Measurements from ENCODE around the gene THSD7A.

The THSD7A gene

DNA sequence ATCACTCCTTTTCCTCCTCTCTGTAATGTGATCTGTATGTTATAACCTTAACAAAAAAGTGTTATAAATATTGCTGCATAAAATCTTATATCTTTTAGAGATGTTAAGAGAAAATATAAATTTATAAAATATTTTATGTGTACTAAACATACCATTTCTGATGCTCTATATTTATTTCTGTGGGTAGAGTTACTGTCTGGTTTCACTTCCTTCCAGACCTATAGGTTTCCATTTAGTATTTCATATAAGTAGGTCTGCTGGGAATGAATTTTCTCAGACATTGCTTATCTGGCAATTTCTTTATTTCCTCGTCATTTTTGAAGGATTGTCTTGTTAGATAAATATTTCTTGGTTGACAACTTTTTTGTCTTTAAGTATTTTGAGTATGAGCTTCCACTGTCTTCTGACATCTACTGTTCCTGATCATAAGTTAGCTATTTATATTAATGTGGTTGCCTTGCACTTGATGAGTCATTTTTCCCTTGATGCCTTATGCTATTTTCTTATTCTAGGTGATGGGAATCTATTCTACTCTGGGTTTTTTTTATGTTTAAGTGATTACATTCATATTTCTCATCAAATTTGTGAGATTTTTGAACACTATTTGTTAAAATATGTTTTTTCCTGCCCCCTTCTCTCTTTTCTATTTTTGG lies 11.2 kb upstream of the THSD7A start:
- DNase-seq (ENCODE audit: insufficient read length), result no peak
- FAIRE-seq, result no peak
- TF ChIP-seq TAF1 (IDR thresholded peaks at IDR 0.05; ENCODE audit: borderline replicate concordance, low read depth, low read length), result no peak
- TF ChIP-seq POLR2AphosphoS5 (IDR thresholded peaks at IDR 0.05; ENCODE audit: low read depth, low read length), result no peak
- no peak for TF ChIP-seq POLR2A (IDR thresholded peaks at IDR 0.05; ENCODE audit: low read depth, low read length)

DNA sequence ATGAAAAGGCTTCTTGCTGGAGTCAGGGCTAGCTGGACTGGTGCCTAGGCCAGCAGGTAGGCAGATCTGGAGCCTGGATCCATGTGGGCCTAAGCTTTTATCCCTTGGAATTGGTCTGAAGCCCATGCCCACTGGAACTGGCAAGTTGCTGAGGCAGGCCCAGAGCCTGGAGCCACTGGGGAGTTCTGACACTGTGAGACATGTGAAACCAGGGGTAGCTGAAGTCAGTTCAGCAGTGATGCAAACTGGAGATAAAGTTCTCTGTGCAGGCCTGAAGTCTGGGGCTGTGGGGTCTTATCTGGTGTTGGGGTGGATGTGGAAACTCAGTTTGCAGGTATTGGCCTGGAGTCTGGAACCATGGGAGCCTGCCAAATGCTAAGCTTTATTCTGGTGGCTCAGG lies 9.7 kb upstream of the THSD7A start:
- TF ChIP-seq TAF1 (IDR thresholded peaks at IDR 0.05; ENCODE audit: borderline replicate concordance, low read depth, low read length) (no peak), POLR2AphosphoS5 (IDR thresholded peaks at IDR 0.05; ENCODE audit: low read depth, low read length) (no peak), POLR2A (IDR thresholded peaks at IDR 0.05; ENCODE audit: low read depth, low read length) (no peak)
- no peak for FAIRE-seq
- no peak for DNase-seq (ENCODE audit: insufficient read length)

DNA sequence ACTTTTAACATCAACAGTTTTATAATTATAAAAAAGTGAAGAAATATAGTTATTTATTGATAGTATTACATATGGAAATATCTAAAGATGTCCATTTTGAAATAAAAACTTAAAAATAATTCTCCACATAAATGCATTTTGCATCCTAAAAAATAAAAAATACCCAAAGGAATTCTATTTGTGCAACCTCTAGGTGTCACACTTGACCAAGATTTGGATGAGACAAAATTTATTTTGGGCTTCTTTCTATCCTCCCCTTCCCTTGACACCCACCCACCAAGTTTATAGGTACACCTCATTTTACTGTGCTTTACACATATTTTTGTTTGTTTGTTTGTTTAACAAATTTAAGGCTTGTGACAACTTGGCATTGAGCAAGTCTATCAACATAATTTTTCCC lies 3.3 kb upstream of the THSD7A start:
- FAIRE-seq, result no peak
- DNase-seq (ENCODE audit: insufficient read length), result no peak

DNA sequence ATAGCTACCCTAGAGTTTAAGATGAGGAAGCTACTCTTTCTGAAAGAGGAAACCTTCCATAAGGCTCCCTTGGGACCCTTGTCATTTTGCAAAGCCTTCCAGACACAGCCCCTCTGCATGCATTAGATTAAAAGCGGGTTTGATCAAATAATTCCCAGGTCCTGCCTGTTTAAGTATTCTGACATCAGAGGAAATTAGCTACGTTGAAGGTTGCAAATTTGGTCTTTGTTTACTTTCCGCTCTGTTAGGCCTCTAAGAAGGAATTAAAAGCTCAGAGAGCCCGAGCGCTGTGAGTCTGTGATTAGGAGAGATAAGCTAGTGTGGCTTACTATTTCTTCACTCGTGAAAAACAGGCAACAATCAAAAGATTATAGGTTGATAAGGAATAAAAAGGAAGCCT lies 1.4 kb upstream of the THSD7A start:
- DNase-seq (ENCODE audit: insufficient read length), result no peak

More for the DNA sequence above, 3.3 kb upstream of the THSD7A start:
- no peak for TF ChIP-seq TAF1 (IDR thresholded peaks at IDR 0.05; ENCODE audit: borderline replicate concordance, low read depth, low read length)
- TF ChIP-seq POLR2A (IDR thresholded peaks at IDR 0.05; ENCODE audit: low read depth, low read length), result no peak
- TF ChIP-seq POLR2AphosphoS5 (IDR thresholded peaks at IDR 0.05; ENCODE audit: low read depth, low read length), result no peak

DNA sequence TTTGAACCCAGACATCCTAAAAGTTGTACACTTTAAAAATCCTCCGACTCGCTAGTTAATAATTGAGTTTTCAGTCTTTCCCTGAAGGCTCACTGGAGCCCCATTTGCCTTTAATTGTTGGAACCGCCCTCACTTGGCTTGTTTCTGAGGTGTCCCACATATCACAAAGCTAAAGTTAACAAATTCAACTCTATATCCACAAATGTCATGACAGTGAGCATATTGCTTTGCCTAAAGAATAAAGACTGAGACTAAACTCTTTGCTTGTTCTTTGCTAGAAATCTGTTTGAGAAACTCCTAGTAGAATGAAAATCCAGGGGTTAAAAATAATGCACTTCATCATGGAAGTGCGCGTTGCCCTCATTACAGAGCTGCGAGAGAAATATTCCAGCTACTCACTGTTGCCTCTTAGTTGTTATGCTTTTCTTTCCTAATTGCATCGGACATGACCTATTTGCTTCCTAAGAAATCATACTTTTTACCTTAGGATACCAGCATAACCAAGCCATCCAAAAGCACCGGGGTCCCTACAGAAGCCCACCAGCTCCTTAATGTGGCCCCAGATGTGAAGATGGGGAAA lies 752 bp downstream of the THSD7A start:
- TF ChIP-seq TAF1 (IDR thresholded peaks at IDR 0.05; ENCODE audit: borderline replicate concordance, low read depth, low read length), result no peak
- no peak for TF ChIP-seq POLR2AphosphoS5 (IDR thresholded peaks at IDR 0.05; ENCODE audit: low read depth, low read length)
- TF ChIP-seq POLR2A (IDR thresholded peaks at IDR 0.05; ENCODE audit: low read depth, low read length), result no peak
- FAIRE-seq (no peak), DNase-seq (ENCODE audit: insufficient read length) (no peak)

More for the DNA sequence above, 1.4 kb upstream of the THSD7A start:
- TF ChIP-seq TAF1 (IDR thresholded peaks at IDR 0.05; ENCODE audit: borderline replicate concordance, low read depth, low read length) (no peak), POLR2AphosphoS5 (IDR thresholded peaks at IDR 0.05; ENCODE audit: low read depth, low read length) (no peak), POLR2A (IDR thresholded peaks at IDR 0.05; ENCODE audit: low read depth, low read length) (no peak)
- no peak for FAIRE-seq

DNA sequence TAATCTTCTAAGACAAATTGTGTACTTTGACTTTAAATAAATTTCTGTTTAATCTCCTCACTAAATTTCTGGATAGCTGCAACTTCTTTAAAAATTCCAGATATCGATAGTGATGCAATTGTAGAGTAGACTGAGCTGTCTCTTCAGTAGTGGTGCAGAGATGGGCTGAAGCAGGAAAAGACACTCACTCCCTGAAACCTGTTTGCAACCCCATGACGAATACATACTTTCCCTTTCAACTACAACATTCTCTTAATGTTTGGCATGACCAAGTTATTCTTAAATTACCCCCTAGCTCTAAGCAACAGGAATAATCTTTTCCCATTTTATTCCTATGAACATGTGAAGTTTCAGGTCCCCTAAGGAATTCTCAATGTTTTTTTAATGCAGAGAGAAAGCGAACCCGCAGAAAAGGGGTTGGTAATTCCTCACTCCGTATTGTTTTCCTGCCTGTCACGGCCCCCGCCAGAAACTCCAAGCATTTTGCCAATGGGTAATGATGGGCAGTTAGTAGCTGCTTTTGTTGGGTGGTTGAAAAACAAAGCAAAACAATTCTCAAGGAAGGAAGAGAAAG lies 1.3 kb downstream of the THSD7A start:
- DNase-seq (ENCODE audit: insufficient read length) (no peak), FAIRE-seq (no peak)
- TF ChIP-seq POLR2A (IDR thresholded peaks at IDR 0.05; ENCODE audit: low read depth, low read length) (no peak), TAF1 (IDR thresholded peaks at IDR 0.05; ENCODE audit: borderline replicate concordance, low read depth, low read length) (no peak), POLR2AphosphoS5 (IDR thresholded peaks at IDR 0.05; ENCODE audit: low read depth, low read length) (no peak)

DNA sequence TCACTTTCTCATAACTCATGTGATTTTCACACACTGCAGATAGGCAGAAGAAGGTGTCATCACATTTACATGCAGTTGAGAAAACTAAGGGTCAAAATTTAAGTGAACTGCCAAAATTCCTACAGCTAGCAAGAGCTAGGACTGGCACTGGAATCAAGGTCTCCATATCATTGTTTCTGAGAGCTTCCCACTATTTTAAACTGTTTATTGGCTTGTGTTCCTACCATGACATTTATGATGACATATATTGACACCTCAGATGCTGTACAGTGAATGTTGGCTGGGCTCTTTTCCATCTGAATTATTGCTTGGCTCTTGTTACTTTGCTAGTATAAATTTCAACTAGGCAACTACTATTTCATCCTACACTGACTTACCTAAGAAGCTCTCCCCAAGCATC lies 2.0 kb downstream of the THSD7A start:
- FAIRE-seq (no peak), DNase-seq (ENCODE audit: insufficient read length) (no peak)
- TF ChIP-seq TAF1 (IDR thresholded peaks at IDR 0.05; ENCODE audit: borderline replicate concordance, low read depth, low read length) (no peak), POLR2A (IDR thresholded peaks at IDR 0.05; ENCODE audit: low read depth, low read length) (no peak), POLR2AphosphoS5 (IDR thresholded peaks at IDR 0.05; ENCODE audit: low read depth, low read length) (no peak)

DNA sequence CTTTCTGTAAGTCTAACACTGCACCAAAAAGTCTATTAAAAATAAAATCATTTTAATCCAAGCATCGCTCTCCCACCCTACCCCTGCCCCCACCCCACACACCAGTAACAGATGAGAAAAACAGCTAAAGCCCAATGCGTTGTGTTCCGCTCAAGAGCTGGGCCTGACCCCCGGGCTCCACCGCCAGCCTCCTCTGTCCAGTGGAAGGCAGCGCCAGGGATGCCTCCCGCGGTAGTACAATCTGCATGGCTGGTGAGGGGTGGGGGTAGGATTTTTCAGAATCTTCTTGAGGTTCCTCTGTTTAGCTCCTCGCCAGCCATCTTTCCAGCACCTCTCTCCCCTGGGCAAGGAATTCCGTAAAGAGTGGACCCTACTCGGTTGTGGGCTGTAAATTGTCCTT lies 12.1 kb downstream of the THSD7A start:
- TF ChIP-seq TAF1 (IDR thresholded peaks at IDR 0.05; ENCODE audit: borderline replicate concordance, low read depth, low read length) (no peak), POLR2A (IDR thresholded peaks at IDR 0.05; ENCODE audit: low read depth, low read length) (no peak)
- DNase-seq (ENCODE audit: insufficient read length), result no peak
- no peak for FAIRE-seq

DNA sequence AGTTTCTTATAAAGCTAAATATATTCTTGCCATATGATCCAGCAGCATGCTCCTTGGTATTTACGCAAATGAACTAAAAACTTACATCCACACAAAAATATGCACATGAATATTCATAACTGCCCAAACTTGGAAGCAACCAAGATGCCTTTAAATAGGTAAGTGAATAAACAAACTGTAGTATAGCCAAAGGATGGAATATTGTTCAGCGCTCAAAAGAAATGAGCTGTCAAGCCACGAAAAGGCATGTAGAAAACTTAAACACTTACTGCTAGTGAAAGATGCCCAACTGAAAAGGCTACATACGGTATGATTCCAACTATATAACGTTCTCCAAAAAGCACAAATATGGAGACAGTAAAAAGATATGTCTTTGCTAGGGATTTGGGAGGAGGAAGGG lies 12.7 kb downstream of the THSD7A start:
- FAIRE-seq, result no peak
- TF ChIP-seq POLR2A (IDR thresholded peaks at IDR 0.05; ENCODE audit: low read depth, low read length), result no peak
- TF ChIP-seq TAF1 (IDR thresholded peaks at IDR 0.05; ENCODE audit: borderline replicate concordance, low read depth, low read length), result no peak
- TF ChIP-seq POLR2AphosphoS5 (IDR thresholded peaks at IDR 0.05; ENCODE audit: low read depth, low read length), result no peak
- no peak for DNase-seq (ENCODE audit: insufficient read length)

DNA sequence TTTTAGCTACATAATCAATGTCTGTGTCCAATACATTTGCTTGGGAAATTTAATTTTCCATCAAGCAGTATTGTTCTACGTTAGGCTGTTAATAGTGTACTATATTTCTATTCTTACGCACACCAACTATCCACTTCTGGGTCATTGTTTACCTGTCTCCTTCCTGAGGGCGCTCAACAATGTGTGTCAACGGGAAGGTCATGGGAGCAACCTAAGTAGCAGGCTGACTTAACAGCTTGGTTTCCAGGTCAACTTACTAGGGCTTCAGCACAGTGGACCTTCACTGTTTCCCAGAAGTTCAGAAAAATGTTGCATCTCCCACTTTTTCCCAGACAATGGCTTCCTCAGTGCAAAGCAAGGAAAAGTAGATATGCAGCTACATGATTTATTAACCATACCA lies 13.7 kb downstream of the THSD7A start:
- FAIRE-seq, result no peak
- TF ChIP-seq POLR2A (IDR thresholded peaks at IDR 0.05; ENCODE audit: low read depth, low read length) (no peak), POLR2AphosphoS5 (IDR thresholded peaks at IDR 0.05; ENCODE audit: low read depth, low read length) (no peak), TAF1 (IDR thresholded peaks at IDR 0.05; ENCODE audit: borderline replicate concordance, low read depth, low read length) (no peak)
- DNase-seq (ENCODE audit: insufficient read length), result no peak

DNA sequence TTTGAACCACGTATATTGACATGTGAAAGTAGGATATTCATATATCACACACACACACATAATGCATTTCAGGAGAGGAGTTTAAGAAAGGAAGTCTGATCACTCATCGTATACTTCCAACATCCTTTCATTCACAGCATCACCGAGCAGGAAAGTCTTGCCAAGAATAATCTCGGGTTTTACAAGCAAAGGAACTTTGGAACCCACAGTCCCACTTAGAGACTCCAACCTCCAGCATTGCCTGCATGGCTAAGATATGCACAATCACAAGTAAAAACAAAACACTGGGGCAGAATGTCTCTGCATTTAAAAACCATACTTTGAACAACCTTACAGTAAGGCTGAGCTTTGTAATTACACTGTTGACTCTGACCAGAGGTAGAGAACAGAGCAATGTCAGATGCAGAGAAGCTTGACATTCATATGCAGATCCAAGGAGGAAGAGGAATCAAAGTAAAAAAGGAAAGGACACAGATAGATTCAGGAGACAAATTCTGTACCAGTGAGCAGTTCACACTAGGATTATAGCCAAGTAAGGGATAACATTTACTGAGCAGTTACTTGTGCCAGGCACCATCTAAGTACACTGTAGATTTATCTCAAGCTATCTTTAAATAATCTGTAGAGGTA lies 14.8 kb downstream of the THSD7A start:
- DNase-seq (ENCODE audit: insufficient read length) (no peak), FAIRE-seq (no peak)
- TF ChIP-seq POLR2AphosphoS5 (IDR thresholded peaks at IDR 0.05; ENCODE audit: low read depth, low read length) (no peak), TAF1 (IDR thresholded peaks at IDR 0.05; ENCODE audit: borderline replicate concordance, low read depth, low read length) (no peak), POLR2A (IDR thresholded peaks at IDR 0.05; ENCODE audit: low read depth, low read length) (no peak)

DNA sequence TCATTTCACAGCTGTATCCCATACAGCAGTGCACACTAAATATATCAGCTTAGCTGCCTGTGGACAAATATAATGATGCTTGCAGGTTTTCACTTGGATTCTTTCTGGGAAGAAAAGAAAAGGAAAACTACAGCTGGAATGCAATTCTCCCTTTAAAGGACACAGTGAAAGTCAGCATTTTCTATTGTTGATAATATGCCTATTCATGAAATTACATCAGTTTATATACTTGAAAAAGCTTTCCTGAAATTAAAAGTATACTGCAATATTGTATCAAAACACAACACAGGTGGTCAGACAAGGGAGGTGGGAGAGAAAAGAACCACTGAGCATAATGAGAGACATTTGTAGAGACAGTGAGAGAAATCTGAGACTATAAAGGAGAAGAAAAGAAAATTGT lies 20.3 kb downstream of the THSD7A start:
- TF ChIP-seq POLR2A (IDR thresholded peaks at IDR 0.05; ENCODE audit: low read depth, low read length) (no peak), TAF1 (IDR thresholded peaks at IDR 0.05; ENCODE audit: borderline replicate concordance, low read depth, low read length) (no peak)
- DNase-seq (ENCODE audit: insufficient read length) (no peak), FAIRE-seq (no peak)

Measured in GM12892 (cell line).